DLD1 (cell line): ENCODE data around the gene PCNT.

Experiments
- in situ Hi-C: cut with HindIII; loops from 2 replicates; pipeline ENCODE4 v1.10.0; 2017; ENCODE audit warnings: low sequenced_read_pairs

PCNT gene

GRCh38 chr21:46469275-46469674, 145.3 kb downstream of the PCNT start:
- in situ Hi-C loops: no loop called here

- in situ Hi-C loops: no loop called here
These were observed 147.6 kb downstream of the PCNT start for GRCh38 chr21:46471514-46471913.

GRCh38 chr21:46472246-46472645, 148.3 kb downstream of the PCNT start:
- in situ Hi-C loops: no loop called here

GRCh38 chr21:46474382-46474781, 150.4 kb downstream of the PCNT start:
- in situ Hi-C loops: no loop called here

GRCh38 chr21:46475296-46475695, 151.3 kb downstream of the PCNT start:
- in situ Hi-C loops: no loop called here

- in situ Hi-C loops: no loop called here
These were observed 153.8 kb downstream of the PCNT start for GRCh38 chr21:46477765-46478164.

- in situ Hi-C loops: no loop called here
These were observed 155.0 kb downstream of the PCNT start for GRCh38 chr21:46478910-46479309.

- in situ Hi-C loops: no loop called here
These were observed 156.5 kb downstream of the PCNT start for GRCh38 chr21:46480466-46480865.

GRCh38 chr21:46482225-46482845, 158.4 kb downstream of the PCNT start:
- in situ Hi-C loops: no loop called here

GRCh38 chr21:46482846-46483231, 158.9 kb downstream of the PCNT start:
- in situ Hi-C loops: no loop called here

GRCh38 chr21:46483300-46484295, 159.6 kb downstream of the PCNT start:
- in situ Hi-C loops: no loop called here

GRCh38 chr21:46486481-46487126, 162.6 kb downstream of the PCNT start:
- in situ Hi-C loops: no loop called here

GRCh38 chr21:46489162-46489663, 165.3 kb downstream of the PCNT start:
- in situ Hi-C loops: no loop called here

- in situ Hi-C loops: no loop called here
These were observed 165.8 kb downstream of the PCNT start for GRCh38 chr21:46489800-46490199.

- in situ Hi-C loops: no loop called here
These were observed 167.6 kb downstream of the PCNT start for GRCh38 chr21:46491553-46491952.

GRCh38 chr21:46492851-46493250, 168.9 kb downstream of the PCNT start:
- in situ Hi-C loops: no loop called here

GRCh38 chr21:46493828-46494227, 169.9 kb downstream of the PCNT start:
- in situ Hi-C loops: no loop called here
